ENCODE measurements around the gene CDH20. TPM values are rescaled to one million over a fixed set of nuclear protein-coding genes. Genes with fewer than 3 reads are reported as not detected.

The CDH20 gene
- total RNA-seq, 1 experiment from 2014 or later: not detected

GRCh38 chr18:61474341-61474740, 141.1 kb downstream of the CDH20 start:
- intact Hi-C loops (cut with micrococcal nuclease; ENCODE audit: unreplicated experiment) (no loop called here), in situ Hi-C loops (cut with HindIII; ENCODE audit: low pct_unique_long_range_greater_than_20kb, low sequenced_read_pairs) (no loop called here)
- no peak for ATAC-seq
- H3K9me3 ChIP-seq (ENCODE audit: control insufficient read depth, insufficient read depth, low read depth, low read length): no peaks in the 10 kb centered on the region
- TF ChIP-seq CTCF (IDR thresholded peaks at IDR 0.05): no peak
- no peak for TF ChIP-seq SIN3A (IDR thresholded peaks at IDR 0.05; ENCODE audit: borderline replicate concordance, insufficient read depth, low read depth, low read length)
- no peak for TF ChIP-seq REST (IDR thresholded peaks at IDR 0.05; ENCODE audit: insufficient read depth in 1 of 2, low read depth in 2 of 2, low read length in 1 of 2)
- no peak for TF ChIP-seq TCF7L2 (IDR thresholded peaks at IDR 0.05; ENCODE audit: low read depth, low read length)
- no peak for TF ChIP-seq POLR2AphosphoS5 (IDR thresholded peaks at IDR 0.05; ENCODE audit: low read depth, low read length)
- H3K27me3 ChIP-seq (ENCODE audit: control insufficient read depth, insufficient read depth, low read length): no peaks in the 10 kb centered on the region
- POLR2A ChIA-PET: no interaction called here
- H3K27ac ChIP-seq (ENCODE audit: low read length): no peak overlapping the region
- BruUV-seq (replicated peaks): no TSS peak
- no peaks in the 10 kb centered on the region for H3K4me1 ChIP-seq (ENCODE audit: control insufficient read depth, insufficient read depth, low read length)
- CTCF ChIA-PET: interaction anchor here (0.7 kb wide), 1 partner anchor 1060 kb away, joined by 3 read pairs; no protein-coding TSS in a partner anchor
- no peak for DNase-seq (ENCODE audit: low read depth, low spot score)
- H3K4me3 ChIP-seq (ENCODE audit: low read depth in 2 of 2, low read length in 2 of 2): no peak overlapping the region
- no peaks in the 10 kb centered on the region for H3K36me3 ChIP-seq (ENCODE audit: control insufficient read depth, insufficient read depth, low read length)

GRCh38 chr18:61474918-61475317, 141.7 kb downstream of the CDH20 start:
- ChIA-PET CTCF (no interaction called here), POLR2A (no interaction called here)
- ATAC-seq: no peak
- no peaks in the 10 kb centered on the region for H3K27me3 ChIP-seq (ENCODE audit: control insufficient read depth, insufficient read depth, low read length)
- H3K4me3 ChIP-seq (ENCODE audit: low read depth in 2 of 2, low read length in 2 of 2): no peak overlapping the region
- H3K4me1 ChIP-seq (ENCODE audit: control insufficient read depth, insufficient read depth, low read length): no peaks in the 10 kb centered on the region
- H3K27ac ChIP-seq (ENCODE audit: low read length): no peak overlapping the region
- DNase-seq (ENCODE audit: low read depth, low spot score): no peak
- no peaks in the 10 kb centered on the region for H3K36me3 ChIP-seq (ENCODE audit: control insufficient read depth, insufficient read depth, low read length)
- intact Hi-C loops (cut with micrococcal nuclease; ENCODE audit: unreplicated experiment): no loop called here
- TF ChIP-seq CTCF (IDR thresholded peaks at IDR 0.05) (no peak), SIN3A (IDR thresholded peaks at IDR 0.05; ENCODE audit: borderline replicate concordance, insufficient read depth, low read depth, low read length) (no peak), POLR2AphosphoS5 (IDR thresholded peaks at IDR 0.05; ENCODE audit: low read depth, low read length) (no peak), REST (IDR thresholded peaks at IDR 0.05; ENCODE audit: insufficient read depth in 1 of 2, low read depth in 2 of 2, low read length in 1 of 2) (no peak), TCF7L2 (IDR thresholded peaks at IDR 0.05; ENCODE audit: low read depth, low read length) (no peak)
- no TSS peak for BruUV-seq (replicated peaks)
- no peaks in the 10 kb centered on the region for H3K9me3 ChIP-seq (ENCODE audit: control insufficient read depth, insufficient read depth, low read depth, low read length)
- in situ Hi-C loops (cut with HindIII; ENCODE audit: low pct_unique_long_range_greater_than_20kb, low sequenced_read_pairs): no loop called here

Data from Panc1 (cell line).